Activated CD8-positive, alpha-beta T cell treated with anti-CD3 and anti-CD28 coated beads, Interleukin-2, amount 10 ng/mL, durations not matched to agents 7 days and 5 days (primary cell): Measurements from ENCODE around the gene IFIT2. TPM values are rescaled to one million over a fixed set of nuclear protein-coding genes. Genes with fewer than 3 reads are reported as not detected.
"Not testable (repeated sequence)": the region's sequence is repeated elsewhere in the genome, so short reads cannot be mapped to it uniquely, and the experiment has no call there.

ENCODE experiments used
- ATAC-seq: fragments of 150-1000 bp; cut with Tn5 transposase; one replicate; pipeline ENCODE4 v1.10.0; 2021; ENCODE audit warnings: moderate library complexity
- CTCF ChIA-PET: fragments of 350-600 bp; sonication (Branson Sonifier 250); formaldehyde crosslinking; loops from one replicate; lab custom pipeline; 2021; ENCODE audit warnings: antibody characterized with exemption; lab: Charles Lee
- POLR2A ChIA-PET: fragments of 350-600 bp; sonication (Branson Sonifier 250); formaldehyde crosslinking; loops from one replicate; lab custom pipeline; 2021; ENCODE audit warnings: antibody characterized with exemption; lab: Charles Lee
- DNase-seq: peaks from one replicate; pipeline ENCODE4 v3.0.0-alpha.2; 2020
- H3K27ac Mint-ChIP-seq: one replicate; pipeline ENCODE4 v1.8.0; 2021; ENCODE audit warnings: mild to moderate bottlenecking, mixed read lengths
- H3K27me3 Mint-ChIP-seq: one replicate; pipeline ENCODE4 v1.8.0; 2021; ENCODE audit warnings: low read depth, mixed read lengths
- H3K36me3 Mint-ChIP-seq: one replicate; pipeline ENCODE4 v1.8.0; 2021; ENCODE audit warnings: low read depth, mixed read lengths
- H3K4me1 Mint-ChIP-seq: one replicate; pipeline ENCODE4 v1.8.0; 2021; ENCODE audit warnings: low read depth, mixed read lengths
- H3K4me3 Mint-ChIP-seq: one replicate; pipeline ENCODE4 v1.8.0; 2021; ENCODE audit warnings: mild to moderate bottlenecking, mixed read lengths
- H3K9me3 Mint-ChIP-seq: one replicate; pipeline ENCODE4 v1.8.0; 2022; ENCODE audit warnings: mixed read lengths; ENCODE audit not compliant: insufficient read depth
- total RNA-seq, 2 experiments: library from RNA; stranded (reverse); gene quantifications; one replicate each; pipeline ENCODE4 v1.2.3, GENCODE V29; 2021

The IFIT2 gene
- 1 to 10 TPM; 7.3 TPM for total RNA-seq

DNA sequence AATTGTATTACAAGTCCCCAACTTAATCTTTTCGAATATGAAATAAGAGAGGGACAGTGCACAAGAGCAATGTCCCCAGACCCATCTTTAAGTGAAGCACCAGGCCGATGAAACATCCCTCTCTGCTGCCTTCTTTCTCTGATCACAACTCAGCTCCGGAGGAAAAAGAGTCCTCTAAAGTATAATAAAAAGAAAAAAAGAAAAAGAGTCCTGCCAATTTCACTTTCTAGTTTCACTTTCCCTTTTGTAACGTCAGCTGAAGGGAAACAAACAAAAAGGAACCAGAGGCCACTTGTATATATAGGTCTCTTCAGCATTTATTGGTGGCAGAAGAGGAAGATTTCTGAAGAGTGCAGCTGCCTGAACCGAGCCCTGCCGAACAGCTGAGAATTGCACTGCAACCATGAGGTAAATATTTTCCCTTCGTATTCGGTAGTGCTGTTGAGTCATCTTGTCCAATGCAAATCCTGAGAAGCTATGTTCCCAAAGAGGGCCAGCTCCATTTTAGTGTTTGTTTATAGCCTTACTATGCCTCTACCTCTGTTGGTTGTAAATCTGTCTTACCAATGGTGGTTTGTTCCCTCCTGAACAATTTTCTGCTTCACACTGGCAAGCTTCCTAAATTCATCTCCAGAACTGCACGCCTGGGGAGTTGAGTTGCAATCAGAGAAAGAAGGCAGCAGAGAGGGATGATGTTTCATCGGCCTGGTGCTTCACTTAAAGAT, at the start of gene IFIT2:
IFIT2 (plus strand) TSS at position 326 of the 725 bp plus-strand sequence; CDS start at position 404, 78 bp downstream.
- ATAC-seq (peak; percentile 82), DNase-seq (peak; percentile 44)
- H3K4me3 Mint-ChIP-seq = peak within 1 kb of the TSS; percentile 92
- H3K27ac Mint-ChIP-seq = peak within 1 kb of the TSS; percentile 94
- H3K9me3 Mint-ChIP-seq = peaks cover 18% of the 10 kb centered on the region
- H3K36me3 Mint-ChIP-seq = peaks cover 43% of the 10 kb centered on the region
- ChIA-PET CTCF (interaction anchor here (0.8 to 4.0 kb wide), 11 partner anchors 8 to 91 kb away, joined by 3 to 18 read pairs (median 4); partner anchors contain the start of genes IFIT1 and IFIT3), POLR2A (interaction anchor here (0.7 to 3.7 kb wide), 9 partner anchors 22 to 427 kb away, joined by 3 to 23 read pairs (median 4); partner anchors contain the start of genes IFIT1, IFIT5 and KIF20B)
- peaks cover 42% of the 10 kb centered on the region for H3K4me1 Mint-ChIP-seq
- H3K27me3 Mint-ChIP-seq = no peaks in the 10 kb centered on the region

- Mint-ChIP-seq H3K27ac (no peak overlapping the region), H3K9me3 (peaks cover 19% of the 10 kb centered on the region), H3K27me3 (peaks cover 5% of the 10 kb centered on the region), H3K4me1 (peaks cover 23% of the 10 kb centered on the region), H3K4me3 (no peak overlapping the region), H3K36me3 (peaks cover 19% of the 10 kb centered on the region)
- DNase-seq (no peak), ATAC-seq (no peak)
- ChIA-PET CTCF (interaction anchor here (0.6 to 2.5 kb wide), 8 partner anchors 11 to 1614 kb away, joined by 3 to 17 read pairs (median 5); partner anchors contain the start of genes IFIT1 and IFIT5), POLR2A (interaction anchor here (0.9 to 1.8 kb wide), 5 partner anchors 21 to 262 kb away, joined by 3 to 11 read pairs (median 4); partner anchors contain the start of genes FAS, IFIT3 and IFIT5)
These were observed 49.6 kb upstream of the IFIT2 start for GRCh38 chr10:89252225-89252585.

- H3K9me3 Mint-ChIP-seq = peaks cover 19% of the 10 kb centered on the region
- H3K27ac Mint-ChIP-seq, ATAC-seq, H3K4me3 Mint-ChIP-seq, DNase-seq, POLR2A ChIA-PET: not testable (repeated sequence)
- CTCF ChIA-PET = interaction anchor here (1.0 to 1.5 kb wide), 3 partner anchors 9 to 308 kb away, joined by 3 read pairs; partner anchors contain the start of gene IFIT5
- peaks cover 19% of the 10 kb centered on the region for H3K36me3 Mint-ChIP-seq
- H3K27me3 Mint-ChIP-seq = peaks cover 18% of the 10 kb centered on the region
- H3K4me1 Mint-ChIP-seq = peaks cover 12% of the 10 kb centered on the region
These were observed 46.7 kb upstream of the IFIT2 start for GRCh38 chr10:89255091-89255579.

GRCh38 chr10:89255793-89256192, 46.1 kb upstream of the IFIT2 start:
- peaks cover 19% of the 10 kb centered on the region for H3K9me3 Mint-ChIP-seq
- POLR2A ChIA-PET = no interaction called here
- DNase-seq (no peak), ATAC-seq (no peak)
- peaks cover 12% of the 10 kb centered on the region for H3K4me1 Mint-ChIP-seq
- CTCF ChIA-PET = interaction anchor here (1.0 to 1.5 kb wide), 3 partner anchors 10 to 307 kb away, joined by 3 read pairs; partner anchors contain the start of gene IFIT5
- H3K36me3 Mint-ChIP-seq = peaks cover 19% of the 10 kb centered on the region
- H3K4me3 Mint-ChIP-seq = no peak overlapping the region
- H3K27me3 Mint-ChIP-seq = peaks cover 18% of the 10 kb centered on the region
- no peak overlapping the region for H3K27ac Mint-ChIP-seq

- no peak for ATAC-seq
- Mint-ChIP-seq H3K27ac (no peak overlapping the region), H3K4me3 (no peak overlapping the region), H3K9me3 (peaks cover 19% of the 10 kb centered on the region), H3K27me3 (peaks cover 18% of the 10 kb centered on the region), H3K36me3 (peaks cover 19% of the 10 kb centered on the region), H3K4me1 (peaks cover 9% of the 10 kb centered on the region)
- DNase-seq = no peak
- ChIA-PET CTCF (interaction anchor here (1.0 to 1.5 kb wide), 3 partner anchors 10 to 306 kb away, joined by 3 read pairs; partner anchors contain the start of gene IFIT5), POLR2A (no interaction called here)
These were observed 45.5 kb upstream of the IFIT2 start for GRCh38 chr10:89256340-89256739.

GRCh38 chr10:89256962-89257361, 44.9 kb upstream of the IFIT2 start:
- peaks cover 18% of the 10 kb centered on the region for H3K27me3 Mint-ChIP-seq
- ATAC-seq (no peak), DNase-seq (no peak)
- peaks cover 19% of the 10 kb centered on the region for H3K9me3 Mint-ChIP-seq
- no peak overlapping the region for H3K27ac Mint-ChIP-seq
- ChIA-PET POLR2A (no interaction called here), CTCF (interaction anchor here (1.5 kb wide), 1 partner anchor 157 kb away, joined by 3 read pairs; the partner anchor contains the start of gene IFIT5)
- no peak overlapping the region for H3K4me3 Mint-ChIP-seq
- H3K36me3 Mint-ChIP-seq = peaks cover 19% of the 10 kb centered on the region
- H3K4me1 Mint-ChIP-seq = peaks cover 9% of the 10 kb centered on the region

DNA sequence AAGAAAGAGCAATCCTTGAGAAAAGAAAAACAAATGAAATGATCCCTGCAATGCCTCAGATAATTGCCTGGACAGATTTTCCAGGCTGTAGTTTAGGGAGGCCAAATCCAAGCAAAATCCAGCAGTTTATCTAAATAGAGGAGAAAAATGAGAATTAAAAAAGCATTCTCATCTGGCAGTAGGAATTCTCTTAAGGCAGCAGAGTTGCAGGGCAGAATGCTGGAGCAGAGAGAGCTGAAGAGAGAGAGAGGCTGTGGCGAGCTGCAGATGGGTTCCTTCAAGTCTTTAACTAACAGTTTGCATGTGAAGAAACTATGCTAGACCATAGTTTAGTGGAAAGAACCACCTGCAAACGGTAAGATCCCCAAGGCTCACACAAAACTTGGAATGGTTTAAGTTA, 44.3 kb upstream of the IFIT2 start:
- no peak overlapping the region for H3K4me3 Mint-ChIP-seq
- no peak for ATAC-seq

DNA sequence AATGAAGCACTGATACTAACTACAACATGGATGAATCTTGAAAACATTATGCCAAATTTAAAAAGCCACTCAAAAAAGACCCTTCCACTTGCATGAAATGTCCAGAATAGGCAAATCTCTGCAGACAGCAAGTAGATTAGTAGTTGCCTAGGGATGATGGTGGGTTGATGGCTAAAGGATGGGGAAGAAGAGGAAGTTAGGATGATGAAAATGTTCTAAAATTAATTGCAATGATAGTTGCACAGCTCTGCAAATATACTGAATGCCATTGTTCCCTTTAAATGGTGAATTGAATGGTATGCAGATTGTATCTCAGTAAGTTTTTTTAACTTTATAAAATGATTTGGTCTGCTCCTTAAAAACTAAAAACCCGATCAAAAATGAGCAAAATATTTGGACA, 43.0 kb upstream of the IFIT2 start:
- ATAC-seq (no peak), DNase-seq (no peak)
- ChIA-PET POLR2A (no interaction called here), CTCF (no interaction called here)
- peaks cover 8% of the 10 kb centered on the region for H3K9me3 Mint-ChIP-seq
- no peak overlapping the region for H3K4me3 Mint-ChIP-seq
- H3K27ac Mint-ChIP-seq = no peak overlapping the region
- peaks cover 9% of the 10 kb centered on the region for H3K36me3 Mint-ChIP-seq
- H3K4me1 Mint-ChIP-seq = peaks cover 9% of the 10 kb centered on the region
- peaks cover 18% of the 10 kb centered on the region for H3K27me3 Mint-ChIP-seq

More for the DNA sequence above, 44.3 kb upstream of the IFIT2 start:
- Mint-ChIP-seq H3K27me3 (peaks cover 18% of the 10 kb centered on the region), H3K9me3 (peaks cover 19% of the 10 kb centered on the region), H3K27ac (no peak overlapping the region), H3K4me1 (peaks cover 9% of the 10 kb centered on the region), H3K36me3 (peaks cover 19% of the 10 kb centered on the region)
- ChIA-PET POLR2A (interaction anchor here (1.3 kb wide), 1 partner anchor 135 kb away, joined by 6 read pairs; the partner anchor contains the start of gene IFIT1), CTCF (interaction anchor here (1.0 kb wide), 1 partner anchor 307 kb away, joined by 5 read pairs; no protein-coding TSS in a partner anchor)
- no peak for DNase-seq

GRCh38 chr10:89262086-89263051, 39.5 kb upstream of the IFIT2 start:
- no peak for DNase-seq
- Mint-ChIP-seq H3K9me3 (peaks cover 6% of the 10 kb centered on the region), H3K27me3 (peaks cover 18% of the 10 kb centered on the region), H3K36me3 (peaks cover 2% of the 10 kb centered on the region), H3K27ac (no peak overlapping the region), H3K4me1 (peaks cover 11% of the 10 kb centered on the region), H3K4me3 (no peak overlapping the region)
- ChIA-PET POLR2A (no interaction called here), CTCF (interaction anchor here (0.9 kb wide), 1 partner anchor 136 kb away, joined by 3 read pairs; no protein-coding TSS in a partner anchor)
- no peak for ATAC-seq

DNA sequence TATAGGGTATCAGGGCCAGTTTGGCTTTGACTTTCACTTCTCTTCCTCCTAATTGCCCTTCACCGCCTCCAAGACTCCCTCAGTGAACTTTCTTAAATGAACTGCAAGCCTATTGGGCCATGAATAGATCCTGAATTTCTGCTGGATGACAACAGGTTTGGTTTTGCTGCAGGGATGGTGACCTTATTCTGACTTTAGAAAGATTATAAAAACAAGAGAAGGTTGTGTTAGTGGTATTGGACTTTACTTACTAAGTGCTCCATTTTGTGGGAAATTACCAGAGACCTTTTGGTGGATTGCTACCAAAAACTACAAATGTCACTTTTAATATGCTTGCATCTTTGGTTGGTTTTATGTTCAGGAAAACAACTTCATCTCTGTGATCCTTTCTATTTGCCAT, 38.8 kb upstream of the IFIT2 start:
- POLR2A ChIA-PET = no interaction called here
- H3K4me3 Mint-ChIP-seq = no peak overlapping the region
- peaks cover 11% of the 10 kb centered on the region for H3K4me1 Mint-ChIP-seq
- H3K36me3 Mint-ChIP-seq = peaks cover 2% of the 10 kb centered on the region
- ATAC-seq (no peak), DNase-seq (no peak)
- H3K27me3 Mint-ChIP-seq = peaks cover 13% of the 10 kb centered on the region
- H3K9me3 Mint-ChIP-seq = peaks cover 6% of the 10 kb centered on the region
- CTCF ChIA-PET = interaction anchor here (1.6 kb wide), 1 partner anchor 158 kb away, joined by 3 read pairs; no protein-coding TSS in a partner anchor
- H3K27ac Mint-ChIP-seq = no peak overlapping the region

DNA sequence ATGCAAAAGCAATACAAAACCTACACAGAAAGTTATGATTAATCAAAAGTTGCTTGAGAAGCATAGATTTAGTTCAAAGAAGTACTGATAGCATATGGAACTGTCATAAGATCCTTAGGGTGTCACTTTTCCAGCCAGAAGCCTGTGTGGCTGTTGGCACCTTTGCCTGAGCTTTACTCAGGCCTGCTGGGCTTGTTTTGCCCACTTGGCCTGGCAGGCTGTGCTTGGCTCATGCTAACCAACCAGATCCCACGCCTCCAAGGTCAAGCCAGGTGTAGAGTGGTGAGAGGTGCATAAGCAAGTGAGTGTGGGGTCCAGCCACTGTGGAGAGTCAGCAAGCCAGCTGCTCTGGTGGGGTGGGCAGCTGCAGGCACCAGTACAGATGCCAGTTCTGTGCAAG, 38.3 kb upstream of the IFIT2 start:
- peaks cover 11% of the 10 kb centered on the region for H3K4me1 Mint-ChIP-seq
- peaks cover 11% of the 10 kb centered on the region for H3K27me3 Mint-ChIP-seq
- ChIA-PET POLR2A (no interaction called here), CTCF (interaction anchor here (0.9 to 1.6 kb wide), 2 partner anchors 101 to 158 kb away, joined by 3 read pairs; no protein-coding TSS in a partner anchor)
- ATAC-seq (no peak), DNase-seq (no peak)
- no peak overlapping the region for H3K4me3 Mint-ChIP-seq
- no peak overlapping the region for H3K27ac Mint-ChIP-seq
- H3K36me3 Mint-ChIP-seq = peaks cover 2% of the 10 kb centered on the region
- peaks cover 6% of the 10 kb centered on the region for H3K9me3 Mint-ChIP-seq
